Suprapubic skin (tissue), 4 donors: ENCODE measurements around the gene LAMTOR4.
"Not testable (repeated sequence)": the region's sequence is repeated elsewhere in the genome, so short reads cannot be mapped to it uniquely, and the experiment has no call there.

Experiments used
- POLR2A ChIP-seq, 2 donors: fragments of 450-650 bp; IDR thresholded peaks; one replicate each; pipeline ENCODE4 v1.6.1; 2017; ENCODE audit warnings: antibody characterized with exemption in 2 of 2, mild to moderate bottlenecking in 2 of 2, moderate library complexity in 2 of 2
- POLR2AphosphoS5 ChIP-seq, 3 donors: sonication (generic); formaldehyde crosslinking; IDR thresholded peaks; one replicate each; pipeline ENCODE4 v1.6.1; 2017; ENCODE audit warnings: antibody characterized with exemption in 3 of 3
- TF ChIP-seq, protein P1 (sequence below), 2 donors: fragments of 200-600 bp in 1 of 2; fragments of 450-650 bp in 1 of 2; sonication (generic) in 1 of 2; IDR thresholded peaks; one replicate each; pipeline ENCODE4 v1.5.1; 2016 to 2019; ENCODE audit warnings: antibody characterized with exemption in 2 of 2, mild to moderate bottlenecking in 1 of 2, moderate library complexity in 1 of 2

DNA sequence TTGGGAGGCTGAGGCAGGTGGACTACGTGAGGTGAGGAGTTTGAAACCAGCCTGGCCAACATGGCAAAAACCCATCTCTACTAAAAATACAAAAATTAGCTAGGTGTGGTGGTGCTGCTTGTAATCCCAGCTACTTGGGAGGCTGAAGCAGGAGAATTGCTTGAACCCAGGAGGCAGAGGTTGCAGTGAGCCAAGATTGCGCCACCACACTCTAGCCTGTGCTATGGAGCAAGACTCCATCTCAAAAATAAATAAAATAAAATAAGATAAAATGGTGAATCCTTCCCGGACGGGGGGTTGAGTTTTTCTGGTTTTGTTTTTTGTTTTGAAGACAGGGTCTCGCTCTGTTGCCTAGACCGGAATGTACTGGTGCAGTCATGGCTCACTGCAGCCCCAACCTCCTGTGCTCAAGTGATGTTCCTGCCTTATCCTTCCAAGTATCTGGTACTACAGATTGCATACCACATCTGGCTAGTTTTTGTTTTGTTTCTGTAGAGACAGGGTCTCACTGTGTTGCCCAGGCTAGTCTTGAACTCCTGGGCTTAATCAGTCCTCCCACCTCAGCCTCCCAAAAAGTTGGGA, 43.7 kb downstream of the LAMTOR4 start:
- not testable (repeated sequence) for TF ChIP-seq POLR2A, POLR2AphosphoS5 (IDR thresholded peaks at IDR 0.05)
- TF ChIP-seq, protein P1, sequence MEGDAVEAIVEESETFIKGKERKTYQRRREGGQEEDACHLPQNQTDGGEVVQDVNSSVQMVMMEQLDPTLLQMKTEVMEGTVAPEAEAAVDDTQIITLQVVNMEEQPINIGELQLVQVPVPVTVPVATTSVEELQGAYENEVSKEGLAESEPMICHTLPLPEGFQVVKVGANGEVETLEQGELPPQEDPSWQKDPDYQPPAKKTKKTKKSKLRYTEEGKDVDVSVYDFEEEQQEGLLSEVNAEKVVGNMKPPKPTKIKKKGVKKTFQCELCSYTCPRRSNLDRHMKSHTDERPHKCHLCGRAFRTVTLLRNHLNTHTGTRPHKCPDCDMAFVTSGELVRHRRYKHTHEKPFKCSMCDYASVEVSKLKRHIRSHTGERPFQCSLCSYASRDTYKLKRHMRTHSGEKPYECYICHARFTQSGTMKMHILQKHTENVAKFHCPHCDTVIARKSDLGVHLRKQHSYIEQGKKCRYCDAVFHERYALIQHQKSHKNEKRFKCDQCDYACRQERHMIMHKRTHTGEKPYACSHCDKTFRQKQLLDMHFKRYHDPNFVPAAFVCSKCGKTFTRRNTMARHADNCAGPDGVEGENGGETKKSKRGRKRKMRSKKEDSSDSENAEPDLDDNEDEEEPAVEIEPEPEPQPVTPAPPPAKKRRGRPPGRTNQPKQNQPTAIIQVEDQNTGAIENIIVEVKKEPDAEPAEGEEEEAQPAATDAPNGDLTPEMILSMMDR (IDR thresholded peaks at IDR 0.05) = not testable (repeated sequence)
